Effector memory CD8-positive, alpha-beta T cell (primary cell): ENCODE data around the gene FBXW4.
"Not testable (repeated sequence)": the region's sequence is repeated elsewhere in the genome, so short reads cannot be mapped to it uniquely, and the experiment has no call there.

Experiments
- ATAC-seq: fragments of 150-1000 bp; cut with Tn5 transposase; replicated peaks from 2 replicates; pipeline ENCODE4 v1.10.0; 2021; ENCODE audit warnings: mild to moderate bottlenecking, moderate library complexity
- DNase-seq, 3 experiments: peaks; one replicate each; pipeline ENCODE4 v3.0.0; 2021
- H3K27ac Mint-ChIP-seq, 2 donors: one replicate each; pipeline ENCODE4 v1.8.0; 2022; ENCODE audit warnings: mild to moderate bottlenecking in 2 of 2, mixed read lengths in 2 of 2, moderate library complexity in 2 of 2
- H3K27me3 Mint-ChIP-seq, 2 donors: one replicate each; pipeline ENCODE4 v1.8.0; 2022; ENCODE audit warnings: mixed read lengths in 2 of 2
- H3K36me3 Mint-ChIP-seq: one replicate; pipeline ENCODE4 v1.8.0; 2022; ENCODE audit warnings: mild to moderate bottlenecking, moderate library complexity, mixed read lengths; ENCODE audit not compliant: insufficient read depth
- H3K4me1 Mint-ChIP-seq, 2 donors: one replicate each; pipeline ENCODE4 v1.8.0; 2022; ENCODE audit warnings: low read depth in 2 of 2, mixed read lengths in 2 of 2
- H3K4me3 Mint-ChIP-seq, 2 donors: one replicate each; pipeline ENCODE4 v1.8.0; 2022; ENCODE audit warnings: mild to moderate bottlenecking in 2 of 2, mixed read lengths in 2 of 2, moderate library complexity in 2 of 2
- H3K9me3 Mint-ChIP-seq, 2 donors: one replicate each; pipeline ENCODE4 v1.8.0; 2022; ENCODE audit warnings: mixed read lengths in 2 of 2

FBXW4 gene

GRCh38 chr10:101595591-101596433 lies 99.2 kb downstream of the FBXW4 start:
- no peak for ATAC-seq
- H3K27ac Mint-ChIP-seq = no peak overlapping the region
- no peak overlapping the region for H3K4me3 Mint-ChIP-seq
- peaks cover 10% of the 10 kb centered on the region for H3K36me3 Mint-ChIP-seq
- H3K4me1 Mint-ChIP-seq = no peaks in the 10 kb centered on the region
- no peak for DNase-seq
- no peaks in the 10 kb centered on the region for H3K27me3 Mint-ChIP-seq
- H3K9me3 Mint-ChIP-seq = no peaks in the 10 kb centered on the region

GRCh38 chr10:101593331-101593730 lies 101.6 kb downstream of the FBXW4 start:
- not testable (repeated sequence) for H3K9me3 Mint-ChIP-seq, ATAC-seq, DNase-seq, H3K27me3 Mint-ChIP-seq, H3K4me3 Mint-ChIP-seq, H3K27ac Mint-ChIP-seq, H3K36me3 Mint-ChIP-seq, H3K4me1 Mint-ChIP-seq

GRCh38 chr10:101588879-101589278 lies 106.1 kb downstream of the FBXW4 start:
- peak overlapping the region; percentile 91 to 92 for H3K27ac Mint-ChIP-seq
- no peaks in the 10 kb centered on the region for H3K27me3 Mint-ChIP-seq
- no peak for DNase-seq
- H3K36me3 Mint-ChIP-seq = peaks cover 22% of the 10 kb centered on the region
- H3K4me3 Mint-ChIP-seq = peak overlapping the region; percentile 94 to 95
- H3K4me1 Mint-ChIP-seq = peaks cover 17 to 23% of the 10 kb centered on the region in 2 donors
- no peaks in the 10 kb centered on the region for H3K9me3 Mint-ChIP-seq
- ATAC-seq = no peak

GRCh38 chr10:101587725-101588653 lies 107.0 kb downstream of the FBXW4 start, which contains the start of the genes DPCD and POLL:
Gene DPCD, plus strand, starts transcription at chr10:101588321. Its CDS starts 16 bp downstream, at chr10:101588337.
Gene POLL, minus strand, starts transcription at chr10:101588257. Its CDS starts 897 bp downstream, at chr10:101587360.
- ATAC-seq = peak; percentile 95
- Mint-ChIP-seq H3K27ac (peak within 1 kb of the TSS; percentile 91 to 92), H3K4me3 (peak within 1 kb of the TSS; percentile 94 to 95), H3K4me1 (peaks cover 17 to 23% of the 10 kb centered on the region in 2 donors), H3K9me3 (no peaks in the 10 kb centered on the region), H3K36me3 (peaks cover 20% of the 10 kb centered on the region), H3K27me3 (no peaks in the 10 kb centered on the region)
- DNase-seq = peak; percentile 83 to 87 (median 86)

GRCh38 chr10:101585841-101586240 lies 109.1 kb downstream of the FBXW4 start:
- no peak for ATAC-seq
- DNase-seq = no peak
- Mint-ChIP-seq H3K27me3 (no peaks in the 10 kb centered on the region), H3K27ac (no peak overlapping the region), H3K9me3 (no peaks in the 10 kb centered on the region), H3K4me3 (no peak overlapping the region), H3K4me1 (peaks cover 17 to 23% of the 10 kb centered on the region in 2 donors), H3K36me3 (peaks cover 20% of the 10 kb centered on the region)

- peaks cover 6% of the 10 kb centered on the region for H3K36me3 Mint-ChIP-seq
- no peaks in the 10 kb centered on the region for H3K9me3 Mint-ChIP-seq
- H3K27ac Mint-ChIP-seq = no peak overlapping the region
- no peak for DNase-seq
- H3K27me3 Mint-ChIP-seq = no peaks in the 10 kb centered on the region
- H3K4me3 Mint-ChIP-seq = no peak overlapping the region
- ATAC-seq = no peak
- peaks cover 4 to 8% of the 10 kb centered on the region in 2 donors for H3K4me1 Mint-ChIP-seq
Observed at GRCh38 chr10:101580486-101581399, 114.2 kb downstream of the FBXW4 start.

GRCh38 chr10:101579516-101579870 lies 115.5 kb downstream of the FBXW4 start:
- H3K36me3 Mint-ChIP-seq = peaks cover 6% of the 10 kb centered on the region
- peaks cover 0 to 3% of the 10 kb centered on the region in 2 donors for H3K4me1 Mint-ChIP-seq
- H3K27ac Mint-ChIP-seq = no peak overlapping the region
- H3K9me3 Mint-ChIP-seq = no peaks in the 10 kb centered on the region
- ATAC-seq = no peak
- no peak overlapping the region for H3K4me3 Mint-ChIP-seq
- no peaks in the 10 kb centered on the region for H3K27me3 Mint-ChIP-seq
- no peak for DNase-seq

GRCh38 chr10:101578803-101579515 lies 116.0 kb downstream of the FBXW4 start:
- peak overlapping the region in 1 of 2 donors; percentile 47 for H3K27ac Mint-ChIP-seq
- ATAC-seq (no peak), DNase-seq (no peak)
- H3K27me3 Mint-ChIP-seq = no peaks in the 10 kb centered on the region
- no peaks in the 10 kb centered on the region for H3K4me1 Mint-ChIP-seq
- no peak overlapping the region for H3K4me3 Mint-ChIP-seq
- peaks cover 6% of the 10 kb centered on the region for H3K36me3 Mint-ChIP-seq
- H3K9me3 Mint-ChIP-seq = no peaks in the 10 kb centered on the region

- Mint-ChIP-seq H3K9me3 (no peaks in the 10 kb centered on the region), H3K36me3 (peaks cover 6% of the 10 kb centered on the region), H3K4me3 (no peak overlapping the region), H3K27me3 (no peaks in the 10 kb centered on the region), H3K4me1 (no peaks in the 10 kb centered on the region), H3K27ac (peak overlapping the region; percentile 47 to 62)
- DNase-seq = no peak
- no peak for ATAC-seq
Observed at GRCh38 chr10:101578192-101578591, 116.8 kb downstream of the FBXW4 start.

- H3K4me1 Mint-ChIP-seq = no peaks in the 10 kb centered on the region
- H3K27ac Mint-ChIP-seq = peak overlapping the region in 1 of 2 donors; percentile 47
- no peak overlapping the region for H3K4me3 Mint-ChIP-seq
- H3K27me3 Mint-ChIP-seq = no peaks in the 10 kb centered on the region
- DNase-seq (no peak), ATAC-seq (no peak)
- no peaks in the 10 kb centered on the region for H3K9me3 Mint-ChIP-seq
- peaks cover 6% of the 10 kb centered on the region for H3K36me3 Mint-ChIP-seq
Observed at GRCh38 chr10:101577121-101577871, 117.7 kb downstream of the FBXW4 start.

- no peak for DNase-seq
- no peaks in the 10 kb centered on the region for H3K4me1 Mint-ChIP-seq
- H3K4me3 Mint-ChIP-seq = no peak overlapping the region
- no peak overlapping the region for H3K27ac Mint-ChIP-seq
- no peaks in the 10 kb centered on the region for H3K9me3 Mint-ChIP-seq
- H3K27me3 Mint-ChIP-seq = no peaks in the 10 kb centered on the region
- peaks cover 6% of the 10 kb centered on the region for H3K36me3 Mint-ChIP-seq
- no peak for ATAC-seq
Observed at GRCh38 chr10:101576211-101576863, 118.6 kb downstream of the FBXW4 start.
